NCI-H1436 (cell line): ENCODE data around the gene OSM.
"Not testable (repeated sequence)": the region's sequence is repeated elsewhere in the genome, so short reads cannot be mapped to it uniquely, and the experiment has no call there.

Experiments used
- DNase-seq: peaks from one replicate; lab custom pipeline; 2025; lab: John Stamatoyannopoulos, UW

OSM gene

DNA sequence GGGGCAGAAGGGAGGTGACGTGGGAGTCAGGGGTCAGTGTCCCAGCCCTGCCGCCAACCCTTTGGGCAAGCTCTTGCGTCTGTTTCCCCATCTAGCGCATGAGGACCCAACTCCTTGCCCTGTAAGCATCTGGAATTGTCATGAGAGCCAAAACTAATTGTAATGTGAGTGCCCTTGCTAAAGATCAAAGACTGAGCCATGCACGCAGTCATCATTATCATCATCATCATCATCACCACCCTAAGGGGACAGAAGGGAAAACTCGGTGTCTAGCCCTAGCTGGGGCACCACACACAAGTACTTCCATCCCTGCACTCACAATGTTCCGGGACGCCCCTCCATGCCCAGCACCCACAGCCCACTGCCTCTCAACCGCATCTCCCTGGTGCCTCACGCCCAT is 22.6 kb downstream of the OSM start:
- DNase-seq = no peak

DNA sequence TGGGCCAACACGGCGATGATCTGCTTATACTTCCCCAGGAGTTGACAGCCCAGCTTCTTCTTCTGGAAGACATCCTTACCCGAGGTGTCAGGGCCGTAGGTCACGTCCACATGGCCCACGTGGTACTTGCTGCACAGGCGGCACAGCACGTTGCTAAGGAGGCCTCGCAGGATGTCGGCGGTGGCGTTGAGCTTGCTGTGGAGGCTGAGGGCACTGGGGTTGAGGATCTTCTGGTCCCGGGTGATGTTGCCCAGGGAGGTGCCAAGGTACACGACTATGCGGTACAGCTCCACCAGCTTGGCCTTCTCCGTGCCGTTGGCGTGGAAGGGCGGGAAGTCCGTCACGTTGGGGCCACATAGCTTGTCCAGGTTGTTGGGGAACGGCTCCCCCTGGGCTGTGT is 23.0 kb downstream of the OSM start:
- DNase-seq = no peak

- no peak for DNase-seq
Measured at GRCh38 chr22:30241576-30242371, 24.9 kb downstream of the OSM start.

DNA sequence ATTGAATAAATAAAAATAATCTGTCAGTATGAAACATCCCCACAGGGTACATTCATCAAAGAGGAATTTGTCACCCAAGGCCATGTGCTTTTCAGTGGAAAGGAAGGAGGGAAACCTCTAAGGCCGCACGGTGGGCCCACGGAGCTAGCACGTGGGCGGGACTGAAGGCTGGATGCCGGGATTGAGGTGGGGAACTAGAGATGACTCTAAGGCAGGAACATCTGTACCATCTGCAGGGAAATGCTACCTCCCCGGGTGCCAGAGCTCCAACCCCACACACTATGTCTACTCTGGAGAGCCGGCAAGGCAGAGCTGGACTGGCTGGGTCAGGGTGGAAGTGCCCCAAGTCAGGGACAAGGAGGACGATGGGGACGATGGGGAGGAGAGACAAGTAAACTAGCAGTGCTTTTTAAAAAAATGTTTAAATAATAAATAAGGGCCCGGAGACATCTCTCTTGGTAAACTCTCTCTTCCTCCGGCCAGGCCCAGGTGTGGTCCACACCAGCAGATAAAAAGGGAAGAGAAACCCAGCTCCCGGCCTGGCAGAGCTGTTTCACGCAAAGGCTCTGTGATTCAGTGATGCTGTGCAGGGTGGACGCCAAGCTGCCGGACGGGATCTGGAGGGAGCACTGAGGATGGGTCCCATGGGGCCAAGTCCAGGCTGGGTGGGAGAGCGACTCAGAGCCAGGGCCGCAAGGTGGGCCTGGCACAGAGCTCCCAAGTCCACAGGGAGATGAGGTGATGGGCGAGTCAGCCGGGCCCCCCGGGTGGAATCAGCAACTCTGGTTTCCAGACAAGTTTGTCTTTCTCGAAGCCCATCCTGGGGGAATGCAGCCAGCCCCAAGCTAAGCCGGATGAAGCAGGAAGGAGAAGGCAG is 25.9 kb downstream of the OSM start:
- DNase-seq = no peak

DNA sequence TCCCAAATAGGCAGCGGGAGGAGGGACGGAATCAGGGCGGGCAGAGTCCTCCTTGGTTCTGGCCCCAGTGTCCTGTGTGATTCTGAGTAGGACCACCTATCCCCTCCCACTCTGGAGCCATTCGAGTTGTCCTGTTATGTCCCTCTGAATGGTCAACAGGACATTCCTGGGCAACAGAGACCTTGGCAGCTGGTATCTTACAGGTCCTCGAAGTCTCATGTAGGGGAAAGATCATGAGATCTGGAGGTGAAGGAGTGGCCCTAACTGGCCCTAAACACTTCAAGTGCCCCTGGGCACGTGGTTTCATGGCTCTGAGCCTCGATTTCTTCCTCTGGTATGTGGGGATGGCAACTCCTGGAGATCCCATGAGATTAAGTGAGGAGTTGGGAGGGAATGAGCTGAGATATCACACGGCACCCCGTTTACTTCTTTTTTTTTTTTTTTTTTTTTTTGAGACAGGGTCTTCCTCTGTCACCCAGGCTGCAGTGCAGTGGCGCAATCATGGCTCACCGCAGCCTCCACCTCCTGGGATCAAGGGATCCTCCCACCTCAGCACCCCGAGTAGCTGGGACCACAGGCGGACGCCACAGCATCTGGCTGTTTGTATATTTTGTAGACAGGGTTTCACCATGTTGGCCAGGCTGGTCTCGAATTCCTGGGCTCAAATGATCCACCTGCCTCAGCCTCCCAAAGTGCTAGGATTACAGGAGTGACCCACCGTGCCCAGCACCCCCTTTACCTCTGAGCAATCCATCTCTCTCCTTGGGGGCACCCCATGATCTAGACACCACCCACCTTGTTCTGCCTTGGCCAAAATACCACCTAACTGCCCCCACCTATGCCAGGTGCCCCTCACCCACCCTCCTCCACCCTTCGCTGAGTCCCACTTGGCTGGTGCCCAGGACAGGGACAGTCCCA is 26.9 kb downstream of the OSM start:
- no peak for DNase-seq

GRCh38 chr22:30238661-30239487 is 27.8 kb downstream of the OSM start:
- no peak for DNase-seq

GRCh38 chr22:30238136-30238535 is 28.5 kb downstream of the OSM start:
- DNase-seq = no peak

DNA sequence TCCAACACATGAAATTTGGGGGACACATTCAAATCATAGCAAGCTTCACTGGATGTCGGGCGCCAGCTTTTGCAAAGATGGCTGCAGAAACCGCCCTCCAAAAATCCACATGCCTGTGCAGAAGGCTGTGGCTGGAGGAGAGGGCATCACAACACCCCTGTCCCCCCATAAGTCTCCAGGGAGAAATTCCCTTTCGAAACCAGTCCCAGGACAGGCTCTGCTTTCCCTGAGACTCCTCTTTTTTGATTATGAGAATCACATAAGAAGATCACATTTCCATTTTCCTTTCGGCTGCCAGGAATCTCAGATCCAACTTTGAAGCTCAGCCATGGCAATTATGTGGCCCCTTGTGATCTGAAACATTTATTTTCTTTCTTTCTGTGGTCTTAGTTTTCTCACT is 29.8 kb downstream of the OSM start:
- no peak for DNase-seq

- no peak for DNase-seq
Measured at GRCh38 chr22:30235687-30236170, 30.9 kb downstream of the OSM start.

DNA sequence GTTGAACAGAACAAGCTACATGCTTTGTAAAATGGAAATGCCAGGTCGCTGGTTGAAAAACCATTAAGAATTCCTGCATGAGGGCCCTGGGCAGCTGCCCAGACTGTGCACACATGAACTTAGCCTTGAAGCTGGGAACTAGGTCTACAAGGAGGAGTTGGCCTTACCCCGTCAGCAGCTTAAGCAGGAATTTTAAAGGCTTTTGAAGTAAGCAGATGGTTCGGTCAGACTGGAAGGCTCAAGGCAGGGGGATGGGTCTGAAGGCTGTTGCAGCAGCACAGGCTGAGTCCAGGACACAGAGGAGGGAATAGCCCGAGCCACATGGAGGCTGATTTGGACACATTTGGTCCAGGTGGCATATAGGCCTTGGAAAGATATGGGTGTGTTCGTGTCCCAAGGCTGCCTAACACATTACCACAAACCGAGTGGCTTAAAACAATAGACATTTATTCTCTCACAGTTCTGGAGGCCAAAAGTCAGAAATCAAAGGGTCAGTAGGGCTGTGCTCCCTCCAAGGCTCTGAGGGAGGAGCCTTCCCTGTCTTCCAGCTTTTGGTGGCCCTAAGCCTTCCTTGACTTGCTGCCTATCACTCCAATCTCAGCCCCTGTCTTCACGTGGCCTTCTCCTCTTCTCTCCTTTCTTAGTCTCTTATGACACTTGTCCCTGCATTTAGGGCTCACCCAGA is 31.7 kb downstream of the OSM start:
- DNase-seq = no peak

- DNase-seq = not testable (repeated sequence)
Measured at GRCh38 chr22:30234325-30234724, 32.3 kb downstream of the OSM start.

DNA sequence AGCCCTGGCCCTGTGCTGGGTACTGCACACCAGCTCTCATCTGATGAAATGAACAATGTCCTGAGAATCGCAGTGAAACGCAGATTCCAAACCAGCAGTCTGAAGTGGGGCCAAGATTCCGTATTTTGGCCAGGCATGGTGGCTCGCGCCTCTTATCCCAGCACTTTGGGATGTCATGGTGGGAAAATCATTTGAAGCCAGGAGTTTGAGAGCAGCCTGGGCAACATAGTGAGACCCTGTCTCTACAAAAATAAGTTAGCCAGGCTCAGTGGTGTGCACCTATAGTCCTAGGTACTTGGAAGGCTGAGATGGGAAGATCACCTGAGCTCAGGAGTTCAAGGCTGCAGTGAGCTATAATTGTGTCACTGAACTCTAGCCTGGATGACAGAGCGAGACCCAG is 33.1 kb downstream of the OSM start:
- DNase-seq = no peak

GRCh38 chr22:30232716-30233218 is 33.9 kb downstream of the OSM start:
- DNase-seq = no peak

DNA sequence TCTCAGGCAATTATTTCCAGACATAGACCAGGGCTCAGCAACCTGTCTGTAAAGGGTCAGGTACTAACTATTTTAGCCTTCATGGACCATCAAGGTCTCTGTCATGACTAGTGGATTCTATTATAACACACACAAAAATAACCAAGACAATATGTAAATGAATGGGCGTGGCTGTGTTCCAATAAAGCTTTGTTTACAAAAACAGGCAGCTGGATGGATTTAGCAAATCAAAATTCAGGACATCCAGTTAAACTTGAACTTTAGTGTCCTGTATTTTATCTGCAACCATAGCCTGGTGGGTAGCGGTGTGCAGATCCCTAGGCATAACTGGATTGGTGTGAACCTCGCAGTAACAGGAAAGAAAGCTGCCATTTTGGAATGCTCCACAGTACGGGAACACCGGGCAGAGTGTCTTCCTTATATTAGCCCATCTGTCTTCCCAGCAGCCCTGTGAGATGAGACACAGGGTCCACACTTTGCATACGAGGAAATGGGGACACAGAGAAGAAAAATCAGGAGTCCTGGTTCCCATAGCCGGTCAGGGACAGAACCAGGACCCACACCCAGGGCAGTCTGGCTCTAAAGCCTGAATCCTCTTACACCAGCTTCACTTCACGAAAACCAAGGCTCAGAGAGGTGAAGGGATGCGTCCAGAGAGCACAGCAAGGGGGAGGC is 35.7 kb downstream of the OSM start:
- no peak for DNase-seq

DNA sequence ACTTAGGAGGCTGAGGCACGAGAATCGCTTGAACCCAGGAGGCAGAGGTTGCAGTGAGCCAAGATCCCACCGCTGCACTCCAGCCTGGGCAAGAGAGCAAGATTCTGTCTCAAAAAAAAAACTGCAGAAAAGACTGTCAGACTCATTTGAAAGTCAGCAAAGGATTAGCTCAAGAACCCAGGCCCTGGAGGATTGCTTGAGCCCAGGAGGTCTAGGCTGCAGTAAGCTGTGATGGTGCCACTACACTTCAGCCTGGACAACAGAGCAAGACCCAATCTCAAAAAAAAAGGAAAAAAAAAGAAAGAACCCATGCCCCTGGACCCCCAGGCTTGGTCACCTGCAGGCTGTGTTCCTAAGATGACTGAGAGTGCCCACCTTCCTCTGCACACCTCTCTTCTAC is 36.3 kb downstream of the OSM start:
- no peak for DNase-seq

DNA sequence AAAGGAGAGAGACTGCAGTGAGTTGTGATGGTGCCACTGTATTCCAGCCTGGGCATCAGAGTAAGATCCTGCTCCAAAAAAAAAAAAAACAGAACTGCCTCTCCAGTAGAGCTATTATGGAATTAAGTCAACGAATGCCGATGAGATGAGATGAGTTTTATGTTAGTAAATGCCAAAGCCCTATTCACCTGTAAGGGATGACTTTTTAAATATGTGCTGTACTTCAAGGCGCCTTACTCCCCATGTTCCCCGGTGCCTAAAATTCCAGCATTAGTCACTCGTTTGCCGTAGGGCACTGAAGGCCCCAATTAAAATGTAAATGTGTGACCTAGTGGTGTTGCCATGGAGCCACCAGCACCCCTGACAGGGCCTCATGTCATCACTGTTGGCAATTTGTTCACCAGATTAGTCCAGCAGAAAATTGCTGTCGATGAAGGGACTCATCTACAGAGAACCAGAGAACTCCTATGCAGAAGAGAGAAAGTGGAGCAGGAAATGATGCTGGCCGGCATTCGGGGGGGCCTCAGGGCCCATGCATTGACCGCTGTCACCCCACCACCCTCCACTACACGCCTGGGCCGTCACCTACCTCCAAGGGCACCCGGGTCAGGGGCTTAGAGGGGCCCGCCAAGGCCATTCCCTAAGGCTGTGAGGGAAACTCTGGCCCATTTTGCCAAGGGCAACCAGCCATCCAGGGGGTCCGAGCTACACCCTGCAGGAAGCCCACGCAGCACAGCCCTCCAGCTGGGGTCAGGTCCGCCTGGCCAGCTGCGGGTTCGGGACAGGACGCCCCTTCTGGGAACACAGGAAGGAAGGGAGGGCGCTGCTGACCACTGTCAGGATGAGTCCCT is 37.9 kb downstream of the OSM start:
- DNase-seq = no peak

GRCh38 chr22:30227438-30228228 is 39.0 kb downstream of the OSM start:
- DNase-seq = no peak
